K562 (cell line): ENCODE data around the gene ACSS1. TPM values are rescaled to one million over a fixed set of nuclear protein-coding genes. Genes with fewer than 3 reads are reported as not detected.

Source experiments
- ATAC-seq: fragments of 200-7000 bp; cut with Tn5 transposase; 3 replicates; pipeline ENCODE4 v1.9.1; 2020; ENCODE audit warnings: moderate library complexity
- BruUV-seq: library from RNA; stranded (reverse); fragments of 400-500 nt; replicated peaks from 2 replicates; lab custom pipeline; 2021; lab: Mats Ljungman, UMichigan
- CTCF ChIA-PET: fragments of 300-600 bp; formaldehyde crosslinking; extraction: SDS; loops from one replicate; lab custom pipeline; 2021; ENCODE audit warnings: low intra/inter-chr PET ratio; lab: Yijun Ruan, JAX
- POLR2A ChIA-PET: fragments of 300-600, 350-650 bp; sonication (Branson Sonifier 250); formaldehyde crosslinking; extraction: SDS; loops from one replicate; lab custom pipeline; 2021; ENCODE audit warnings: antibody characterized with exemption, inconsistent platforms; lab: Yijun Ruan, JAX
- DNase-seq, 4 experiments: peaks; one replicate each; pipeline versions ENCODE4 v3.0.0 to v3.0.0-alpha.2; 2011 to 2018; ENCODE audit warnings: low spot score in 3 of 4, mixed read lengths in 3 of 4; ENCODE audit errors: extremely low read depth in 1 of 4
- FAIRE-seq: peaks from 2 replicates; lab custom pipeline; 2011; peaks lifted over from hg19 to GRCh38; lab: Jason Lieb, UNC
- H2AFZ ChIP-seq: 2 replicates; pipeline ENCODE4 v1.6.0; 2011; ENCODE audit warnings: low read depth, low read length, control low read depth, inconsistent platforms
- H3K27ac ChIP-seq: fragments of 200-600 bp; 3 replicates; pipeline ENCODE4 v1.8.0; 2011; ENCODE audit warnings: low read depth, mild to moderate bottlenecking, control low read depth, inconsistent platforms, low read length, moderate library complexity, mixed read lengths; ENCODE audit errors: extremely low read depth
- H3K27me3 ChIP-seq, 2 experiments: fragments of 300-600 bp in 1 of 2; 2 replicates in 1 of 2; 3 replicates in 1 of 2; pipeline versions ENCODE4 v1.6.0 to v1.8.0; 2011; ENCODE audit warnings: inconsistent platforms in 2 of 2, low read length in 2 of 2, mild to moderate bottlenecking in 1 of 2, mixed read lengths in 1 of 2, moderate library complexity in 1 of 2; ENCODE audit not compliant: control insufficient read depth in 2 of 2, insufficient read depth in 2 of 2
- H3K36me3 ChIP-seq: fragments of 300-600 bp; 3 replicates; pipeline ENCODE4 v1.8.0; 2011; ENCODE audit warnings: mild to moderate bottlenecking, low read length, inconsistent platforms; ENCODE audit not compliant: control insufficient read depth, insufficient read depth
- H3K4me1 ChIP-seq, 2 experiments: fragments of 200-600 bp in 1 of 2; replicated peaks in 1 of 2; 2 replicates in 1 of 2; 3 replicates in 1 of 2; pipeline versions ENCODE4 v1.5.1 to v1.8.0; 2011; ENCODE audit warnings: inconsistent platforms in 2 of 2, low read length in 2 of 2, mild to moderate bottlenecking in 1 of 2, mixed read lengths in 1 of 2, moderate library complexity in 1 of 2; ENCODE audit not compliant: control insufficient read depth in 2 of 2, insufficient read depth in 2 of 2
- H3K4me2 ChIP-seq: 2 replicates; pipeline ENCODE4 v1.6.1; 2011; ENCODE audit warnings: low read length, control low read depth, inconsistent platforms, mixed read lengths; ENCODE audit not compliant: insufficient read depth
- H3K4me3 ChIP-seq: fragments of 200-600 bp; sonication (generic), shearing (Covaris generic); 2 replicates; pipeline ENCODE4 v1.5.1; 2016; ENCODE audit warnings: control low read depth, inconsistent platforms
- H3K79me2 ChIP-seq: fragments of 200-600 bp; 3 replicates; pipeline ENCODE4 v1.8.0; 2011; ENCODE audit warnings: low read length, inconsistent platforms; ENCODE audit not compliant: control insufficient read depth, insufficient read depth
- H3K9ac ChIP-seq, 2 experiments: 2 replicates each; pipeline versions ENCODE4 v1.6.0 to v1.6.1; 2011; ENCODE audit warnings: low read depth in 2 of 2, low read length in 2 of 2, control low read depth in 1 of 2, inconsistent platforms in 1 of 2, mild to moderate bottlenecking in 1 of 2, mixed read lengths in 1 of 2; ENCODE audit not compliant: insufficient read depth in 1 of 2
- H3K9me1 ChIP-seq: one replicate; pipeline ENCODE4 v1.6.0; 2011; ENCODE audit warnings: inconsistent platforms, mild to moderate bottlenecking, low read length, moderate library complexity; ENCODE audit not compliant: control insufficient read depth, insufficient read depth
- H3K9me3 ChIP-seq: replicated peaks from 2 replicates; pipeline ENCODE4 v1.5.1; 2011; ENCODE audit warnings: low read depth, low read length, inconsistent platforms; ENCODE audit not compliant: control insufficient read depth, insufficient read depth
- H4K20me1 ChIP-seq: replicated peaks from 2 replicates; pipeline ENCODE4 v1.6.1; 2011; ENCODE audit warnings: low read length, inconsistent platforms, mixed read lengths; ENCODE audit not compliant: control insufficient read depth, insufficient read depth
- FIP1L1 ChIP-seq: fragments of 200-400 bp; formaldehyde crosslinking; IDR thresholded peaks from 2 replicates; pipeline ENCODE4 v1.6.1; 2018; ENCODE audit warnings: mild to moderate bottlenecking, low read depth, low read length; ENCODE audit not compliant: poor library complexity, severe bottlenecking
- HLTF ChIP-seq: fragments of 450-650 bp; IDR thresholded peaks from 2 replicates; pipeline ENCODE4 v1.6.1; 2016
- SNIP1 ChIP-seq: fragments of 450-650 bp; IDR thresholded peaks from 2 replicates; pipeline ENCODE4 v1.7.1; 2017; ENCODE audit warnings: low read depth, mild to moderate bottlenecking
- TBL1XR1 ChIP-seq, 2 experiments: IDR thresholded peaks; 2 replicates each; pipeline ENCODE4 v1.6.1; 2012; ENCODE audit warnings: improper control_type of control experiment in 2 of 2, low read length in 2 of 2, mild to moderate bottlenecking in 1 of 2
- WGBS: fragments of 100-300 bp; shearing (Covaris generic); methylation state at CpG from one replicate; pipeline ENCODE4 v1.1.6; 2016; ENCODE audit warnings: low coverage, mixed read lengths; ENCODE audit not compliant: insufficient coverage; ENCODE audit errors: missing lambda C conversion rate; 5-methylcytosine and 5-hydroxymethylcytosine counted together
- in situ Hi-C: fragments of 300-500 bp; cut with MboI; formaldehyde crosslinking; loops from 4 replicates; pipeline ENCODE4 v1.15.0; 2018; ENCODE audit warnings: inconsistent platforms, mixed read lengths
- intact Hi-C: fragments of 100-400 bp; cut with micrococcal nuclease; formaldehyde crosslinking; loops from 2 replicates; pipeline ENCODE4 v1.14.2; 2022
- polyA plus RNA-seq, 8 experiments: library from polyadenylated mRNA; depleted of rRNA in 4 of 8; stranded (reverse) in 5 of 8; unstranded in 3 of 8; fragments of >200 nt; fragmentation: Nextera tagmentation in 2 of 8; fragmentation: Illumina TruSeq in 1 of 8; extraction: Ambion mirVana in 2 of 8; extraction: Trizol in 1 of 8; gene quantifications; 2 replicates each; pipeline versions ENCODE4 v1.2.1 to v1.2.3, GENCODE V29; 2011 to 2014; ENCODE audit warnings: inconsistent platforms in 1 of 8, missing spikeins in 1 of 8
- total RNA-seq, 7 experiments: library from RNA; depleted of rRNA in 6 of 7; stranded (reverse); fragments of >200 nt in 6 of 7; fragmentation: Illumina TruSeq in 2 of 7; extraction: Trizol in 2 of 7; gene quantifications; 2 replicates each; pipeline versions ENCODE4 v1.2.1 to v1.2.3, GENCODE V29; 2011 to 2021; ENCODE audit warnings: low replicate concordance in 1 of 7
- TF ChIP-seq, protein P1 (sequence below): fragments of 250-450 bp; sonication (Bioruptor Pico); IDR thresholded peaks from 2 replicates; pipeline ENCODE4 v1.8.0; 2022; ENCODE audit warnings: inconsistent platforms
- TF ChIP-seq, protein P2 (sequence below): fragments of 450-650 bp; IDR thresholded peaks from 2 replicates; pipeline ENCODE4 v1.6.1; 2017; ENCODE audit warnings: mild to moderate bottlenecking, moderate library complexity
- TF ChIP-seq, protein P3 (sequence below), 2 experiments: fragments of 450-650 bp; IDR thresholded peaks; 2 replicates each; pipeline ENCODE4 v1.6.1; 2016; ENCODE audit warnings: mild to moderate bottlenecking in 2 of 2, borderline replicate concordance in 1 of 2, low read depth in 1 of 2, moderate library complexity in 1 of 2

The ACSS1 gene
- total and polyA plus RNA-seq, 9 of the 15 experiments (the other 6 are each of a cell fraction or from before 2014, with no cell fraction given): 0.07 to 2.1 (median 0.27) TPM; not detected in 3

DNA sequence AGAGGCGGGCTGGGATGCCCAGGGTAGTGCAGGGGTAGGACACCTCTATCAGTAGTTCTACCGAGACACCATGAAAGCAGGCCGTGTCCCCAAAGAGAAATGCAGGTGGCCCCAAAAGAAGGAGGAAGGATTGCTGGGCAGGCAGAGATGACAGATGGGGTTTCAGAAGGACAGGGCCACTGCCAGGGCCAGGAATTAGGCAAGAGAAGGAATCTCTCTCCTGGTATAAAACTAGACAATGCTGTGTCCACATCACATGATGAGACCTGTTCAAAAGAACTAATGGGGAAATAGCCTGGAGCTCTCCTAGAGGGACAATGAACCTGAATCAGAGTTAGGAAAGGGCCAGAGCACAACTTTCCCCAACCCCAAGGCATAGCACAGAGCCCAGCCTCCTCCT is 45.6 kb upstream of the ACSS1 start:
- H3K4me3 ChIP-seq: no peak overlapping the region

More for the DNA sequence above, 45.6 kb upstream of the ACSS1 start:
- no peak overlapping the region for H3K9ac ChIP-seq
- no TSS peak for BruUV-seq
- H3K4me1 ChIP-seq: no peaks in the 10 kb centered on the region
- no peaks in the 10 kb centered on the region for H3K79me2 ChIP-seq
- no peak overlapping the region for H2AFZ ChIP-seq
- DNase-seq (no peak), ATAC-seq (no peak), FAIRE-seq (no peak)
- H3K36me3 ChIP-seq: no peaks in the 10 kb centered on the region
- no peak overlapping the region for H3K4me2 ChIP-seq
- H3K27ac ChIP-seq: no peak overlapping the region
- intact Hi-C loops (no loop called here), in situ Hi-C loops (no loop called here)
- 0% methylated on average over 2 of the region's 3 CpGs for WGBS
- no peak for TF ChIP-seq TBL1XR1 (IDR thresholded peaks at IDR 0.05; ENCODE audit: low read length in 2 of 2)
- TF ChIP-seq, protein P1, sequence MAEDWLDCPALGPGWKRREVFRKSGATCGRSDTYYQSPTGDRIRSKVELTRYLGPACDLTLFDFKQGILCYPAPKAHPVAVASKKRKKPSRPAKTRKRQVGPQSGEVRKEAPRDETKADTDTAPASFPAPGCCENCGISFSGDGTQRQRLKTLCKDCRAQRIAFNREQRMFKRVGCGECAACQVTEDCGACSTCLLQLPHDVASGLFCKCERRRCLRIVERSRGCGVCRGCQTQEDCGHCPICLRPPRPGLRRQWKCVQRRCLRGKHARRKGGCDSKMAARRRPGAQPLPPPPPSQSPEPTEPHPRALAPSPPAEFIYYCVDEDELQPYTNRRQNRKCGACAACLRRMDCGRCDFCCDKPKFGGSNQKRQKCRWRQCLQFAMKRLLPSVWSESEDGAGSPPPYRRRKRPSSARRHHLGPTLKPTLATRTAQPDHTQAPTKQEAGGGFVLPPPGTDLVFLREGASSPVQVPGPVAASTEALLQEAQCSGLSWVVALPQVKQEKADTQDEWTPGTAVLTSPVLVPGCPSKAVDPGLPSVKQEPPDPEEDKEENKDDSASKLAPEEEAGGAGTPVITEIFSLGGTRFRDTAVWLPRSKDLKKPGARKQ (CRISPR knock-in tag): no peak
- TF ChIP-seq, protein P2, sequence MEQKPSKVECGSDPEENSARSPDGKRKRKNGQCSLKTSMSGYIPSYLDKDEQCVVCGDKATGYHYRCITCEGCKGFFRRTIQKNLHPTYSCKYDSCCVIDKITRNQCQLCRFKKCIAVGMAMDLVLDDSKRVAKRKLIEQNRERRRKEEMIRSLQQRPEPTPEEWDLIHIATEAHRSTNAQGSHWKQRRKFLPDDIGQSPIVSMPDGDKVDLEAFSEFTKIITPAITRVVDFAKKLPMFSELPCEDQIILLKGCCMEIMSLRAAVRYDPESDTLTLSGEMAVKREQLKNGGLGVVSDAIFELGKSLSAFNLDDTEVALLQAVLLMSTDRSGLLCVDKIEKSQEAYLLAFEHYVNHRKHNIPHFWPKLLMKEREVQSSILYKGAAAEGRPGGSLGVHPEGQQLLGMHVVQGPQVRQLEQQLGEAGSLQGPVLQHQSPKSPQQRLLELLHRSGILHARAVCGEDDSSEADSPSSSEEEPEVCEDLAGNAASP: no peak
- TF ChIP-seq, protein P3, sequence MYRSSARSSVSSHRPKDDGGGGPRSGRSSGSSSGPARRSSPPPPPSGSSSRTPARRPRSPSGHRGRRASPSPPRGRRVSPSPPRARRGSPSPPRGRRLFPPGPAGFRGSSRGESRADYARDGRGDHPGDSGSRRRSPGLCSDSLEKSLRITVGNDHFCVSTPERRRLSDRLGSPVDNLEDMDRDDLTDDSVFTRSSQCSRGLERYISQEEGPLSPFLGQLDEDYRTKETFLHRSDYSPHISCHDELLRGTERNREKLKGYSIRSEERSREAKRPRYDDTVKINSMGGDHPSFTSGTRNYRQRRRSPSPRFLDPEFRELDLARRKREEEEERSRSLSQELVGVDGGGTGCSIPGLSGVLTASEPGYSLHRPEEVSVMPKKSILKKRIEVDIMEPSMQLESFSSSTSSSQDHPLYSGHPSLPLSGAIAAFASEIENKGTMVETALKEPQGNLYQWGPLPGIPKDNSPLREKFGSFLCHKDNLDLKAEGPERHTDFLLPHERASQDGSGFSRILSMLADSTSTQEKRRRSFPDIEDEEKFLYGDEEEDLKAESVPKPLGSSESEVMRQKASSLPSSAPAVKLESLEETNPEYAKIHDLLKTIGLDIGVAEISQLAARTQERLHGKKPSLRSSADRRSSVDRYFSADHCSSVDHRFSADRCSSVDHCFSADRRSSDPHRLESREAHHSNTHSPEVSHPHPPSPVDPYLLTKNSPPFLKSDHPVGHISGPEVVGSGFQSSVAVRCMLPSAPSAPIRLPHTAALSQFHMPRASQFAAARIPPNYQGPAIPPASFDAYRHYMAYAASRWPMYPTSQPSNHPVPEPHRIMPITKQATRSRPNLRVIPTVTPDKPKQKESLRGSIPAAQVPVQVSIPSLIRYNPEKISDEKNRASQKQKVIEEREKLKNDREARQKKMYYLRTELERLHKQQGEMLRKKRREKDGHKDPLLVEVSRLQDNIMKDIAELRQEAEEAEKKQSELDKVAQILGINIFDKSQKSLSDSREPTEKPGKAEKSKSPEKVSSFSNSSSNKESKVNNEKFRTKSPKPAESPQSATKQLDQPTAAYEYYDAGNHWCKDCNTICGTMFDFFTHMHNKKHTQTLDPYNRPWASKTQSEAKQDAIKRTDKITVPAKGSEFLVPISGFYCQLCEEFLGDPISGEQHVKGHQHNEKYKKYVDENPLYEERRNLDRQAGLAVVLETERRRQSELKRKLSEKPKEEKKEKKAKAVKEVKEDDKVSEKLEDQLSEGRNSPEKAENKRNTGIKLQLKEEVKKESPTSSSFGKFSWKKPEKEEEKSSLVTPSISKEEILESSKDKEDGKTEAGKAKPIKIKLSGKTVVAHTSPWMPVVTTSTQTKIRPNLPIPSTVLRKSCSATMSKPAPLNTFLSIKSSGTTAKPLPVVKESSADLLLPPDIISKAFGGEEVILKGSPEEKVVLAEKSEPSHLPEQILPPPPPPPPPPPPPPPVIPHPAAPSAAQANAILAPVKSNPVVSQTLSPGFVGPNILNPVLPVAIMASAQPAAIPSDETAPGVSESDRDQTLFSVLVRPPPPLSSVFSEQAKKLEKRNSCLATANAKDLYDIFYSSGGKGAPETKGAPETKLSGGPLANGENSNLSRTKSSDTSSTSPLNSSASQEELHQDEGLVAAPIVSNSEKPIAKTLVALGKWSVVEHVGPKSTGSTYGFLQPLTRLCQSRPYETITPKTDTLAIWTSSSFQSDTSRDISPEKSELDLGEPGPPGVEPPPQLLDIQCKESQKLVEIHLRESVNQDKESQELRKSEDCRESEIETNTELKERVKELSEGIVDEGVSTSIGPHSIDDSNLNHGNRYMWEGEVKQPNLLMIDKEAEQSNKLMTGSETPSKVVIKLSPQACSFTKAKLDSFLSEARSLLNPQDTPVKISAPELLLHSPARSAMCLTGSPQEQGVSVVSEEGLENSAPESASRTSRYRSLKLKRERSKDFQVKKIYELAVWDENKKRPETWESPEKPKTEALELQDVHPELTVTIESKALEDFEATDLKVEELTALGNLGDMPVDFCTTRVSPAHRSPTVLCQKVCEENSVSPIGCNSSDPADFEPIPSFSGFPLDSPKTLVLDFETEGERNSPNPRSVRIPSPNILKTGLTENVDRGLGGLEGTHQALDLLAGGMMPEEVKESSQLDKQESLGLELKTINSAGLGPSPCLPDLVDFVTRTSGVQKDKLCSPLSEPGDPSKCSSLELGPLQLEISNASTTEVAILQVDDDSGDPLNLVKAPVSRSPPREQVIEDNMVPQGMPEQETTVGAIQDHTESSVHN (IDR thresholded peaks at IDR 0.05; ENCODE audit: borderline replicate concordance in 1 of 2, low read depth in 1 of 2): no peak
- TF ChIP-seq HLTF: no peak
- TF ChIP-seq FIP1L1: no peak
- TF ChIP-seq SNIP1: no peak
- CTCF ChIA-PET: no interaction called here
- no peaks in the 10 kb centered on the region for H3K27me3 ChIP-seq
- no peaks in the 10 kb centered on the region; the same call in 1 of the 2 replicates for H4K20me1 ChIP-seq
- H3K9me1 ChIP-seq: no peaks in the 10 kb centered on the region
- H3K9me3 ChIP-seq: no peaks in the 10 kb centered on the region
- POLR2A ChIA-PET: no interaction called here
